ENCODE results near the gene ZFP64. TPM values are rescaled to one million over a fixed set of nuclear protein-coding genes. Genes with fewer than 3 reads are reported as not detected.

ZFP64 gene
- total RNA-seq = 10 to 100 TPM in 3 of 4 donors, 1 to 10 TPM in 1; 7.0 to 15.4 (median 14.2) TPM

DNA sequence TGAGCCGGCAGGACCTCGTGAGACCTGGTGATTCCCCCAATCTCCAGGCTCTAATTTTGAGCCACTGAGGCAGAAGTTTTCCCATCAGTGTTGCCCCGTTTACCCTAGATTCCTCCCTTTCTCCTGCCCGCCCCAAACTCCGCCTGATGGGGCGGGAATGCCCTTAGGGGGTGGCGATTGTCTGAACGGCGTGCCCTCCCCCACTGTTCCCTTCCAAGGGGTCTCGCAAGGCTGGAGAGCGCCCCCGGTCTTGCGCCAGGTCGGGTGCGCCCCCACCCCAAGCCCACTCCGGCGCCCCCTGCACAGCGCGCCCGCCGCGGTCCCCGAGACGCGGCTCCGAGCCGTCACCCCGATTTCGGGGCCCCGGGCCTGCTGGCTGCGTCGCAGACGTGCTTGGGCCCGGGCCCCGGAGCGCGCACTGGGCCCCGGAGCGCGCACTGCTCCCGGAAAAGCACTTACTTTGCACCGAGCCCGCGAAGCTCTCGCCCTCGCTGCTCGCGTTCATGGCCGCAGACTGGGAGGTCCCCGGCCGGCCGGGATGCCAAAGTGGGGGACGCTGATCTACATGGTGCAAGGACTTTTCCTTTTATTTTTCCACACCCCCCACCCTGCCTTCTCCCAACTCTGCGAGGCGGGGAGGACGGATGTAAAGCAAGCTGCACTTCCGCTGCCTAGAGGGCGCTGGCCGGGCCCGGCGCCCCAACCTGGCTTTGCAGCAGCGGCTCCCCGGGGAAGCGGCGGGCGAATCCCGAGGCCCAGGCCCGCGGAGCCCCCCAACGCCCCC, at the start of gene ZFP64:
Gene ZFP64 (minus strand): TSS at position 648 of the 784 bp plus-strand sequence. CDS start 143 bp downstream, at position 505.
- Histone ChIP-seq H3K27ac (peak within 1 kb of the TSS; percentile 67 to 96 (median 89)), H3K36me3 (peaks cover 0 to 7% of the 10 kb centered on the region in 2 donors), H3K4me1 (peaks cover 0 to 25% (median 0%) of the 10 kb centered on the region in 3 donors), H3K27me3 (no peaks in the 10 kb centered on the region), H3K4me3 (peak within 1 kb of the TSS; percentile 75 to 82), H3K9me3 (no peaks in the 10 kb centered on the region)
- ATAC-seq = peak; percentile 86
- peak; percentile 19 for TF ChIP-seq POLR2AphosphoS5 (IDR thresholded peaks at IDR 0.05)
- TF ChIP-seq EP300 (IDR thresholded peaks at IDR 0.05) = no peak
- TF ChIP-seq, protein P1, sequence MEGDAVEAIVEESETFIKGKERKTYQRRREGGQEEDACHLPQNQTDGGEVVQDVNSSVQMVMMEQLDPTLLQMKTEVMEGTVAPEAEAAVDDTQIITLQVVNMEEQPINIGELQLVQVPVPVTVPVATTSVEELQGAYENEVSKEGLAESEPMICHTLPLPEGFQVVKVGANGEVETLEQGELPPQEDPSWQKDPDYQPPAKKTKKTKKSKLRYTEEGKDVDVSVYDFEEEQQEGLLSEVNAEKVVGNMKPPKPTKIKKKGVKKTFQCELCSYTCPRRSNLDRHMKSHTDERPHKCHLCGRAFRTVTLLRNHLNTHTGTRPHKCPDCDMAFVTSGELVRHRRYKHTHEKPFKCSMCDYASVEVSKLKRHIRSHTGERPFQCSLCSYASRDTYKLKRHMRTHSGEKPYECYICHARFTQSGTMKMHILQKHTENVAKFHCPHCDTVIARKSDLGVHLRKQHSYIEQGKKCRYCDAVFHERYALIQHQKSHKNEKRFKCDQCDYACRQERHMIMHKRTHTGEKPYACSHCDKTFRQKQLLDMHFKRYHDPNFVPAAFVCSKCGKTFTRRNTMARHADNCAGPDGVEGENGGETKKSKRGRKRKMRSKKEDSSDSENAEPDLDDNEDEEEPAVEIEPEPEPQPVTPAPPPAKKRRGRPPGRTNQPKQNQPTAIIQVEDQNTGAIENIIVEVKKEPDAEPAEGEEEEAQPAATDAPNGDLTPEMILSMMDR (IDR thresholded peaks at IDR 0.05) = peak in 3 of 4 experiments; percentile 27 to 71 (median 47)
- TF ChIP-seq POLR2A (IDR thresholded peaks at IDR 0.05) = peak in 1 of 2 donors; percentile 24
- 0% methylated on average over 3 of the region's 70 CpGs for WGBS, 2 donors (ENCODE audit: low coverage in 1 of 2)

DNA sequence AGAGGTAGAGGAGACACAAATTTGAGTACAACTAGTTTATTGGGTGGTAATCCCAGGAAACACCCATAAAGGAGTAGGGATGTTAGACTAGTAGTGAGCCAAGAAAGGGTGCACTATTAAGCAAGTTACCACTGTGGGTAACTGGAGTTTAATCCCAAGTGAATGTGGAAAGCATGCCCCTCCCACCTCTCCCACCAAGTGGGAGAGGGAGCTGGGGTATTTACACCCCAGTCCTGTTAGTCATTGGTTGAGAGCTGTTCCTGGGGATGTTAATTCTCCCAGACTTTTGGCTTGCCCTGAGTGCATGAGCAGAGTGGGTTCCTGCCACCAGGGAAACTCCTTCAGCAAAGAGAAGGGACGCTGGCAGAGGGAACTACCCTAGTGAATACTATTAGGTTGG, 49.2 kb upstream of the ZFP64 start:
- no peaks in the 10 kb centered on the region for H3K4me1 ChIP-seq
- WGBS, 2 donors (ENCODE audit: low coverage in 1 of 2) = 91% methylated on average over 1 of the region's 1 CpG; no CpG with 5 or more reads in 1 of the 2 donors
- peaks cover 15% of the 10 kb centered on the region for H3K27me3 ChIP-seq
- TF ChIP-seq POLR2A (IDR thresholded peaks at IDR 0.05) (no peak), POLR2AphosphoS5 (IDR thresholded peaks at IDR 0.05) (no peak)
- H3K36me3 ChIP-seq = no peaks in the 10 kb centered on the region
- no peak for ATAC-seq
- no peak overlapping the region for H3K4me3 ChIP-seq
- no peak overlapping the region for H3K27ac ChIP-seq
- H3K9me3 ChIP-seq = no peaks in the 10 kb centered on the region

DNA sequence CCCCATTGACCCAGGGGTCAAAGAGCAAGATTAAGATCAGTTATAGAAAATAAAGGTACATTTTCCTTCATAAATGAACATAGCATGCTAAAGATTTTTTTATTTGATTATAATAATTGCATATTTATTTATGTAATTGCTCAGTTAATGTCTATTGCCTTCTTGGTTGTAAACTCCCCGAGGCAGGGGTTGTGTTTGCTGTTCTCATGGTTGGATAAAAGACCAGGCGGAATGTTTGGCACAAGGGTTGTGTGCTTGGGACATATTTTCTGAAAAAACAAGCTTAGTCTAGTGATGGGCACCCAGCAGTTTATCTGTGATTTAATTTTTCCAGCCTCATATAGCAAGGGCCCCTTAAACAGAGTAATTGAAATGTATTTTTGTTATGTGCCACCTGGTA, 47.5 kb upstream of the ZFP64 start:
- H3K27ac ChIP-seq = no peak overlapping the region
- no peaks in the 10 kb centered on the region for H3K9me3 ChIP-seq
- H3K27me3 ChIP-seq = peaks cover 20% of the 10 kb centered on the region
- no peak for ATAC-seq
- H3K36me3 ChIP-seq = no peaks in the 10 kb centered on the region
- 80 to 82% methylated on average over 2 of the region's 2 CpGs for WGBS, 2 donors (ENCODE audit: low coverage in 1 of 2)
- no peak overlapping the region for H3K4me3 ChIP-seq
- TF ChIP-seq, protein P1 (IDR thresholded peaks at IDR 0.05) = no peak
- TF ChIP-seq EP300 (IDR thresholded peaks at IDR 0.05) (no peak), POLR2A (IDR thresholded peaks at IDR 0.05) (no peak), POLR2AphosphoS5 (IDR thresholded peaks at IDR 0.05) (no peak)
- H3K4me1 ChIP-seq = no peaks in the 10 kb centered on the region

DNA sequence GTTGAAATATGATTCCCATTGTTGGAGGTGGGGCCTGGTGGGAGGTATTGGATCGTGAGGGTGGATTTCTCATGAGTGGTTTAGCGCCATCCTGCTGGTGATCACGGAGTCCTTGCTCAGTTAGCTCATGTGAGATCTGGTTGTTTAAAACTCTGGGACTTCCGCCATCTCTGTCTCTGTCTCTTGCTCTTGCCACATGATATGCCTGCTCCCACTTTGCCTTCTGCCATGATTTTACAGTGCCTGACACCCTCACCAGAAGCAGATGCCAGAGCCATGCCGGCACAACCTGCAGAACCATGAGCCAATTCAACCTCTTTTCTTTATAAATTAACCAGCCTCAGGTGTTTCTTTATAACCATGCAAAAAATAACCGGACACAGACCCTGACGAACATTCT, 44.7 kb upstream of the ZFP64 start:
- TF ChIP-seq, protein P1 (IDR thresholded peaks at IDR 0.05) = no peak
- TF ChIP-seq EP300 (IDR thresholded peaks at IDR 0.05) = no peak
- no peak for TF ChIP-seq POLR2AphosphoS5 (IDR thresholded peaks at IDR 0.05)
- TF ChIP-seq POLR2A (IDR thresholded peaks at IDR 0.05) = no peak
- no peak for ATAC-seq
- WGBS, 2 donors (ENCODE audit: low coverage in 1 of 2) = 92 to 97% methylated on average over 6 to 7 of the region's 7 CpGs

DNA sequence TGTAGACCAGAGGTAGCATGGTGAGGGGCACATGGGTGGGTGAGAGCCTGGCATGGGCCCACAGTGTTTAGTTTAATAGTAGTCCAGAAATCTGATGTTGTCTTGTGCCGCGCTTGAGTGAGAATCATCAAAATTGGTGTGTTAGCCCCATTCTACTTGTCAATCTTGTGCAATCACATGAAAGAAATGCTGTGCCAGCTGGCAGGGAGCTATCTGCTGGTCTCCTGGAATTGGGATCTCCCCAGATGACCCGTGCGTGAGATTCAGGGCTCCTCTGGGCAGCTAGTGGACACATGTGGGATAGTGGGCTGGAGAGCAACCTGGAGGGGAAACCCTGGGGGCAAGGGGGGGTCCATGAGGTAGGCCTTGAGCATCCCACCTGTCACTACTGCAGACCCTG, 43.5 kb upstream of the ZFP64 start:
- no peak overlapping the region for H3K27ac ChIP-seq
- no peak overlapping the region for H3K4me3 ChIP-seq
- peaks cover 7% of the 10 kb centered on the region for H3K27me3 ChIP-seq
- ATAC-seq = no peak
- H3K36me3 ChIP-seq = no peaks in the 10 kb centered on the region
- H3K9me3 ChIP-seq = no peaks in the 10 kb centered on the region
- WGBS, 2 donors (ENCODE audit: low coverage in 1 of 2) = 100% methylated on average over 2 of the region's 4 CpGs
- H3K4me1 ChIP-seq = no peaks in the 10 kb centered on the region
- TF ChIP-seq EP300 (IDR thresholded peaks at IDR 0.05) (no peak), POLR2A (IDR thresholded peaks at IDR 0.05) (no peak), POLR2AphosphoS5 (IDR thresholded peaks at IDR 0.05) (no peak)
- TF ChIP-seq, protein P1 (IDR thresholded peaks at IDR 0.05) = no peak

More for the DNA sequence above, 44.7 kb upstream of the ZFP64 start:
- Histone ChIP-seq H3K36me3 (no peaks in the 10 kb centered on the region), H3K4me1 (no peaks in the 10 kb centered on the region), H3K9me3 (no peaks in the 10 kb centered on the region), H3K27me3 (peaks cover 14% of the 10 kb centered on the region), H3K4me3 (no peak overlapping the region), H3K27ac (no peak overlapping the region)
